ENCODE measurements around the gene C1QL4.

Gene C1QL4

GRCh38 chr12:49345051-49345824 lies 8.2 kb upstream of the C1QL4 start:
- Histone ChIP-seq H2BK5ac (ENCODE audit: low read depth, low read length, poor library complexity) (no peak overlapping the region), H4K8ac (ENCODE audit: low read depth, low read length) (no peak overlapping the region), H3K4me3 (ENCODE audit: low read depth, low read length) (no peak overlapping the region), H3K4me2 (ENCODE audit: low read length) (peak overlapping the region; percentile 53), H2AFZ (ENCODE audit: insufficient read depth, low read length, poor library complexity) (no peak overlapping the region), H3K14ac (ENCODE audit: low read length) (no peak overlapping the region), H4K12ac (ENCODE audit: low read depth, low read length) (no peak overlapping the region), H3K9me3 (ENCODE audit: insufficient read depth, low read depth, low read length) (peaks cover 8% of the 10 kb centered on the region), H3K18ac (ENCODE audit: low read length) (no peak overlapping the region), H3K27me3 (ENCODE audit: insufficient read depth, low read length) (peaks cover 66% of the 10 kb centered on the region), H2BK120ac (ENCODE audit: insufficient read depth, low read length, poor library complexity) (no peak overlapping the region), H3K27ac (ENCODE audit: low read depth, low read length) (no peak overlapping the region), H3K4ac (ENCODE audit: low read depth, low read length) (no peak overlapping the region), H3K79me1 (ENCODE audit: low read length) (no peaks in the 10 kb centered on the region), H2BK12ac (ENCODE audit: low read length) (no peak overlapping the region), H3K23ac (ENCODE audit: low read length) (no peak overlapping the region), H3K9ac (ENCODE audit: low read length) (no peak overlapping the region), H3K79me2 (ENCODE audit: control insufficient read depth, insufficient read depth, low read length, poor library complexity) (no peaks in the 10 kb centered on the region), H3K36me3 (ENCODE audit: control insufficient read depth in 1 of 2, insufficient read depth in 2 of 2, low read length in 2 of 2) (no peaks in the 10 kb centered on the region), H2AK5ac (ENCODE audit: low read length) (no peak overlapping the region), H4K91ac (ENCODE audit: low read depth, low read length) (no peak overlapping the region), H3K4me1 (ENCODE audit: control insufficient read depth in 1 of 2, insufficient read depth in 2 of 2, low read length in 2 of 2) (peaks cover 21 to 27% of the 10 kb centered on the region in 2 experiments)
- no CpG with 5 or more reads among the region's 70 CpGs for WGBS (ENCODE audit: extremely low coverage, insufficient coverage, insufficient read length)
- DNase-seq: no peak

- Histone ChIP-seq H2AK5ac (ENCODE audit: low read length) (no peak overlapping the region), H3K27ac (ENCODE audit: low read depth, low read length) (no peak overlapping the region), H2BK120ac (ENCODE audit: insufficient read depth, low read length, poor library complexity) (no peak overlapping the region), H3K9ac (ENCODE audit: low read length) (no peak overlapping the region), H4K91ac (ENCODE audit: low read depth, low read length) (no peak overlapping the region), H3K23ac (ENCODE audit: low read length) (no peak overlapping the region), H3K79me2 (ENCODE audit: control insufficient read depth, insufficient read depth, low read length, poor library complexity) (no peaks in the 10 kb centered on the region), H3K36me3 (ENCODE audit: control insufficient read depth in 1 of 2, insufficient read depth in 2 of 2, low read length in 2 of 2) (no peaks in the 10 kb centered on the region), H4K12ac (ENCODE audit: low read depth, low read length) (no peak overlapping the region), H3K79me1 (ENCODE audit: low read length) (no peaks in the 10 kb centered on the region), H3K18ac (ENCODE audit: low read length) (no peak overlapping the region), H3K4ac (ENCODE audit: low read depth, low read length) (no peak overlapping the region), H3K14ac (ENCODE audit: low read length) (no peak overlapping the region), H3K4me2 (ENCODE audit: low read length) (peak overlapping the region; percentile 53), H4K8ac (ENCODE audit: low read depth, low read length) (no peak overlapping the region), H3K4me1 (ENCODE audit: control insufficient read depth in 1 of 2, insufficient read depth in 2 of 2, low read length in 2 of 2) (peaks cover 21 to 27% of the 10 kb centered on the region in 2 experiments), H2BK12ac (ENCODE audit: low read length) (no peak overlapping the region), H3K9me3 (ENCODE audit: insufficient read depth, low read depth, low read length) (peaks cover 8% of the 10 kb centered on the region), H2BK5ac (ENCODE audit: low read depth, low read length, poor library complexity) (no peak overlapping the region), H3K4me3 (ENCODE audit: low read depth, low read length) (no peak overlapping the region), H3K27me3 (ENCODE audit: insufficient read depth, low read length) (peaks cover 72% of the 10 kb centered on the region), H2AFZ (ENCODE audit: insufficient read depth, low read length, poor library complexity) (no peak overlapping the region)
- no peak for DNase-seq
- no CpG with 5 or more reads among the region's 15 CpGs for WGBS (ENCODE audit: extremely low coverage, insufficient coverage, insufficient read length)
Observed at GRCh38 chr12:49344486-49345050, 7.6 kb upstream of the C1QL4 start.

GRCh38 chr12:49342914-49343731 lies 6.1 kb upstream of the C1QL4 start:
- no peak overlapping the region for H3K23ac ChIP-seq (ENCODE audit: low read length)
- no peak overlapping the region for H3K14ac ChIP-seq (ENCODE audit: low read length)
- H3K27ac ChIP-seq (ENCODE audit: low read depth, low read length): no peak overlapping the region
- no peak overlapping the region for H2BK120ac ChIP-seq (ENCODE audit: insufficient read depth, low read length, poor library complexity)
- peaks cover 82% of the 10 kb centered on the region for H3K27me3 ChIP-seq (ENCODE audit: insufficient read depth, low read length)
- no peak overlapping the region for H2BK5ac ChIP-seq (ENCODE audit: low read depth, low read length, poor library complexity)
- H3K4me1 ChIP-seq (ENCODE audit: control insufficient read depth in 1 of 2, insufficient read depth in 2 of 2, low read length in 2 of 2): peaks cover 21 to 27% of the 10 kb centered on the region in 2 experiments
- WGBS (ENCODE audit: extremely low coverage, insufficient coverage, insufficient read length): no CpG with 5 or more reads among the region's 33 CpGs
- H3K79me1 ChIP-seq (ENCODE audit: low read length): no peaks in the 10 kb centered on the region
- peaks cover 5% of the 10 kb centered on the region for H3K9me3 ChIP-seq (ENCODE audit: insufficient read depth, low read depth, low read length)
- no peak overlapping the region for H3K9ac ChIP-seq (ENCODE audit: low read length)
- H3K4me2 ChIP-seq (ENCODE audit: low read length): peak overlapping the region; percentile 60
- no peak overlapping the region for H2BK12ac ChIP-seq (ENCODE audit: low read length)
- DNase-seq: peak in 1 of 2 donors; percentile 20
- H2AK5ac ChIP-seq (ENCODE audit: low read length): no peak overlapping the region
- H3K18ac ChIP-seq (ENCODE audit: low read length): no peak overlapping the region
- no peak overlapping the region for H4K91ac ChIP-seq (ENCODE audit: low read depth, low read length)
- H3K4me3 ChIP-seq (ENCODE audit: low read depth, low read length): no peak overlapping the region
- no peak overlapping the region for H3K4ac ChIP-seq (ENCODE audit: low read depth, low read length)
- H3K36me3 ChIP-seq (ENCODE audit: control insufficient read depth in 1 of 2, insufficient read depth in 2 of 2, low read length in 2 of 2): no peaks in the 10 kb centered on the region
- H4K12ac ChIP-seq (ENCODE audit: low read depth, low read length): no peak overlapping the region
- no peak overlapping the region for H4K8ac ChIP-seq (ENCODE audit: low read depth, low read length)
- no peak overlapping the region for H2AFZ ChIP-seq (ENCODE audit: insufficient read depth, low read length, poor library complexity)
- H3K79me2 ChIP-seq (ENCODE audit: control insufficient read depth, insufficient read depth, low read length, poor library complexity): no peaks in the 10 kb centered on the region

GRCh38 chr12:49342066-49342913 lies 5.3 kb upstream of the C1QL4 start:
- no peak overlapping the region for H4K12ac ChIP-seq (ENCODE audit: low read depth, low read length)
- no peak overlapping the region for H2BK12ac ChIP-seq (ENCODE audit: low read length)
- H2AFZ ChIP-seq (ENCODE audit: insufficient read depth, low read length, poor library complexity): peak overlapping the region; percentile 8
- no peak overlapping the region for H3K14ac ChIP-seq (ENCODE audit: low read length)
- H3K9me3 ChIP-seq (ENCODE audit: insufficient read depth, low read depth, low read length): peaks cover 5% of the 10 kb centered on the region
- peak overlapping the region; percentile 60 for H3K4me2 ChIP-seq (ENCODE audit: low read length)
- H4K8ac ChIP-seq (ENCODE audit: low read depth, low read length): no peak overlapping the region
- no peaks in the 10 kb centered on the region for H3K36me3 ChIP-seq (ENCODE audit: control insufficient read depth in 1 of 2, insufficient read depth in 2 of 2, low read length in 2 of 2)
- no peaks in the 10 kb centered on the region for H3K79me2 ChIP-seq (ENCODE audit: control insufficient read depth, insufficient read depth, low read length, poor library complexity)
- no peak overlapping the region for H2BK120ac ChIP-seq (ENCODE audit: insufficient read depth, low read length, poor library complexity)
- no peak overlapping the region for H2BK5ac ChIP-seq (ENCODE audit: low read depth, low read length, poor library complexity)
- no peak overlapping the region for H2AK5ac ChIP-seq (ENCODE audit: low read length)
- peaks cover 88% of the 10 kb centered on the region for H3K27me3 ChIP-seq (ENCODE audit: insufficient read depth, low read length)
- H3K4me1 ChIP-seq (ENCODE audit: control insufficient read depth in 1 of 2, insufficient read depth in 2 of 2, low read length in 2 of 2): peaks cover 18 to 21% of the 10 kb centered on the region in 2 experiments
- no CpG with 5 or more reads among the region's 58 CpGs for WGBS (ENCODE audit: extremely low coverage, insufficient coverage, insufficient read length)
- H3K4ac ChIP-seq (ENCODE audit: low read depth, low read length): no peak overlapping the region
- H3K79me1 ChIP-seq (ENCODE audit: low read length): no peaks in the 10 kb centered on the region
- H4K91ac ChIP-seq (ENCODE audit: low read depth, low read length): no peak overlapping the region
- peak overlapping the region; percentile 47 for H3K4me3 ChIP-seq (ENCODE audit: low read depth, low read length)
- peak; percentile 84 to 94 for DNase-seq
- H3K23ac ChIP-seq (ENCODE audit: low read length): no peak overlapping the region
- H3K9ac ChIP-seq (ENCODE audit: low read length): no peak overlapping the region
- H3K27ac ChIP-seq (ENCODE audit: low read depth, low read length): no peak overlapping the region
- H3K18ac ChIP-seq (ENCODE audit: low read length): no peak overlapping the region

All from trophoblast cell (in vitro differentiated cells and primary cell).